Stimulated activated CD4-positive, alpha-beta T cell treated with anti-CD3 and anti-CD28 coated beads, Interleukin-2, amount 100 ng/mL, for 24 hours (primary cell): ENCODE data around the gene MYOF.
A peak's percentile ranks its signal among the peaks of the same experiment; 100 is the strongest.
"Not testable (repeated sequence)": the region's sequence is repeated elsewhere in the genome, so short reads cannot be mapped to it uniquely, and the experiment has no call there.

Experiments used
- DNase-seq, 2 donors: peaks; one replicate each; pipeline ENCODE4 v3.0.0-alpha.2; 2020

MYOF gene

GRCh38 chr10:93386631-93387369, 95.3 kb downstream of the MYOF start:
- no peak for DNase-seq

DNA sequence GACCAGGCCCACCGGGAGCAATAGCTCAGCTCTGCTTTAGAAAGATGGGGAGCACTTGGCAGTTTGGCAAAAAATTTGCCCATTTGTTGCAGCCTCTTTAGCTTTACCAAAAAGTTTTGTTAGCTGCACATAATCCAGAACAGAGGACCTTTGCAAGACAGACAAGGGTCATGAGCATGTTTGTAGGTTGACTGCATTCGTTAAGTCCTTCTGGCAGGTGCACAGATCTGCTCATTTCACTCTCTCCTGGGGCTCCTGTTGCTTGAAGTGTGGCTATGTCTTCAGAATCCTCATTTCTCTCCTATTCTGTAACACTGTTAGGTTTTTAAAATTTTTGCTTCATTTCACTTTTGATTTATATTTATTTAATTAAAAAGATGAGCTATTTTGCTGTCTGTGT, 96.8 kb downstream of the MYOF start:
- DNase-seq = no peak

DNA sequence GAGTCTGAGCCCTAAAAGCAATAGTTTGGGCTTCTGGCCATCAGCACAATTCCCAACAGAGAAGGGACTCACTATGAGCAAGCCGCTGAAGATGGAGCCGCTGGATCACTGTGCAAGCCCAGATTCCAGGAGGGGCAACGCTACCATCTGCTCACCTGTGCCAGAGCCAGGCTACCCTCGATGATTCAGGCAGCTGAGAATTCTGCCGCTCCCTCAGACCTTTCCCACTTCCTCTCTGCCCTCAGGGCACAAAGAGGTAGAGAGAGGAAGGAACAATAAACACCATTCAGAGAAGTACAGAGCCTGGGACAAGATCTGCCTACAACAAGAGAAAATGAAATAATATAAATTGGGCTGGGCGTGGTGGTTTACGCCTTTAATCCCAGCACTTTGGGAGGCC, 98.1 kb downstream of the MYOF start:
- no peak for DNase-seq

- no peak for DNase-seq
Observed at GRCh38 chr10:93383562-93383981, 98.6 kb downstream of the MYOF start.

DNA sequence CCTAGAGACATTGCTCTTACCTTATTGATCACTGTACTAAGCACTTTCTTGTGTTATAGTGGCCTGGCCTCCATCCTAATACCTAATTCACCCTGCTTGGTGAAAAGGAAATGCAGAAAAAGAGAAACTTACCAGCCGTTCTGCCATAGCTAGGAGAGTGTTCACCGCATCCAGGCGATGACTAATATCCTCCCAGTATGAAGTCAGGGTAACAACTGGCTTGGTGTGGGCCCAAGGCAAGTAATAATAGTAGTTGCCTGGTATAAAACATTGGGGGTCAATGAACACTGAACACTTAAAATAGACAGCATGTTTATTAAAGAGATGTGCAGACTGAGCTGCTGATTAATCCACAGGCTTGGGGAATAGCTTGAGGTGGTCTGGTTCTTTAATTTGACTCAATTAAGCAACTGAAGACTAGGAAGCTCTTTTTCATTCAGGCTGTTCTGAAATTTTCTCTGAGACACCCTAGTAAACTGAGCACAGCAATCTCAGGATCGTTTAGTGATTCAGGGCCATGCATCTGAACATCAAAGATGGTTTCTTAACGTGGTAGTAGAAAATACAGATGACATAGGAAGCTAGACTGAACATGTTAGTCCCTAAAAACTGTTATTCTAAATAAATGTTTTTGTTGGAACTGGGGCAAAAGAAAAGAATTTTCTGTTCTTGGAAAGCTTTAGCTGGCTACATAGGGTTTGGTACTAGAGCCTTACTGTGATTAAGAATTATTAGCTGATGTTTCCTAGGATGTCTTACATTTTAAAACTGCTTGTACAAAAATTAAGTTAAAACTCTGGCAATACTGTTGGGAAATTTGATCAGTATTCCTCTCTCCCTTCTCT, 102.2 kb downstream of the MYOF start:
- DNase-seq = peak; percentile 46 to 53

DNA sequence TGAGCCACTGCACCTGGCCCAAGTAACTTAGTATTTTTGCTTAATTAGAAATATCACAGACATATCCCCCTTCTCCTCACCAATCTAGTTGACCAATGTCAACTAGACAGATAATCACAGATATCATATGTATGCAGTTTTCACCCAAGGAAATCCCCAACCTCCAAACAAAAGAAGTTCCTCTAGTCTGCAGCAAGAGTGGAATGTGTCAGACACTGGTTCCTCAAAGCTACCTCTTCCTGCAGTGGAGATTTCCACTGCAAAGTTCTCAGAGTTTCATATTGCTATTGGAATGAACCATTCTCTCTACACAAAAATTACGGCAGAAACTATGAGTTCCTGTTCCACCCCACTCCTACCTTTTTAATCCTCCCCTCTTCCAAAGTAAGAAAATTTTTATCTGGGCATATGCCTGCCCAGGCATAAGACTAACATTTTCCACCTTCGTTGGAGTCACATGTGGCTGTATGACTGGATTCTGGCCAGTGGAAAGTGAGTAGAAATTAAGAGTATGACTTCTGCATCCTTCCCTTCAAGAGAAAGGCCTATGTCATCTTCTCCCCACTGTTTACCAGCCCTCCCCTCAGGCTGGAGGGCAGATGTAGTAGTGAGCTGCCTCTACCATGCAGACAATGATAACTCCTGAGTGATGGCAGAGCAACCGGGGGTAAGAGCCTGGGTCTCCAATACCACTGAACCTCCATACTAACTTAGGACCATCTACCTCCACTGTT, 103.0 kb downstream of the MYOF start:
- peak; percentile 21 to 34 for DNase-seq

- no peak for DNase-seq
Observed at GRCh38 chr10:93378039-93378438, 104.1 kb downstream of the MYOF start.

GRCh38 chr10:93376372-93377293, 105.5 kb downstream of the MYOF start:
- DNase-seq = peak in 1 of 2 donors; percentile 48

DNA sequence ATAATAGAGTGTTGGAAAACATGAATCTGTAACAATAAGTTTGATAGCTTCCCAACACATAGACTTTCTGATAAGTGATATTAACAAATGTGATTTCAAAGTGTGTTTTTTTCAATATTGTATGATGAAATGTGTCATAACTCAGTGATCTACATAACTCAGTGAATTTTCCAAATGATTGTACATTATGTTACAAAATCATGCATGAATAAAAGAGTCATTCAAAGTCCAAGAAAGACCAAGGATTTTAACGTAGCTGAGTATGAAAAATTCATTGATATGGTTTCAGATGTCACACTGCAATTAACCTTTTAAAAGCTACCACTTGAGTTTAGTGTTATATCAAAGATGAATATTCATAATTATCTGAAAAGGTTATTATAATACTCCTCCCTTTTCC, 111.2 kb downstream of the MYOF start:
- DNase-seq = no peak

GRCh38 chr10:93369588-93370164, 112.5 kb downstream of the MYOF start:
- no peak for DNase-seq

DNA sequence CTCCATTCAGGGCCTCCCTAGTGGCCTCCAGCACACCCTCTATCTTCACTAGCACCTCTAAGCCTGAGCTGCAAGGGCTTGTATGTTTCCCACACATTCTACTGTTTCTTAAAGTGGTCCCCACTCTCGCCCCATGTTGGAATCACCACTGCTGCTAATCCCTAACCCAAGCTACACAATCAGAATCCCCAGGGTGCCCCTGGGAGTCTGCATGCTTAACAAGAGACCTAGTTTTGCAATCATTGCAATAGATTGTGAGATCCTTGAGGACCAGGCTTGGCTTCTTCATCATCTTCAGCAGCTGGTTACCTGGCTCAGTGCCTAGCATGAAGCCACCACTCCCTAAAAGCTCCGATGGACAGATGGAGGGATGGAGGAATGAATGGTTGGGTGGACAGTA, 113.9 kb downstream of the MYOF start:
- DNase-seq = no peak

- no peak for DNase-seq
Observed at GRCh38 chr10:93367664-93368063, 114.5 kb downstream of the MYOF start.

- no peak for DNase-seq
Observed at GRCh38 chr10:93364966-93365365, 117.2 kb downstream of the MYOF start.

- no peak for DNase-seq
Observed at GRCh38 chr10:93363891-93364648, 118.1 kb downstream of the MYOF start.

GRCh38 chr10:93358398-93358797, 123.7 kb downstream of the MYOF start:
- not testable (repeated sequence) for DNase-seq

DNA sequence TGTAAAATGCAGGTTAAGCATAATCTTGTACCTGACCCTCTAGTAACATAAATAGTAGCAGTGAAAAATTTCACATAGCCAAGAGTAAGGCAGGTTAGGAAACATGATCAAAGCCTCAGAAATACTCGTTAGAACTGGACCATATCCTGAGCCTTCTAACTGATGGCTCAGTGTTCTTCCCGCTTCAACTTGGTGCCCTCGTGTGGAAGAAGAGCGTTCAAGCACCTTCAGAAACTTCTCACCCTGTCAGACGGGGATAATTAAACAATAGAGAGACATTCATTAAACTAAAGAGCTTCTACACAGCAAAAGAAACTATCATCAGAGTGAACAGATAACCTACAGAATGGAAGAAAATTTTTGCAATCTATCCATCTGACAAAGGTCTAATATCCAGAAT, 124.5 kb downstream of the MYOF start:
- no peak for DNase-seq

GRCh38 chr10:93356516-93356915, 125.6 kb downstream of the MYOF start:
- DNase-seq = no peak

DNA sequence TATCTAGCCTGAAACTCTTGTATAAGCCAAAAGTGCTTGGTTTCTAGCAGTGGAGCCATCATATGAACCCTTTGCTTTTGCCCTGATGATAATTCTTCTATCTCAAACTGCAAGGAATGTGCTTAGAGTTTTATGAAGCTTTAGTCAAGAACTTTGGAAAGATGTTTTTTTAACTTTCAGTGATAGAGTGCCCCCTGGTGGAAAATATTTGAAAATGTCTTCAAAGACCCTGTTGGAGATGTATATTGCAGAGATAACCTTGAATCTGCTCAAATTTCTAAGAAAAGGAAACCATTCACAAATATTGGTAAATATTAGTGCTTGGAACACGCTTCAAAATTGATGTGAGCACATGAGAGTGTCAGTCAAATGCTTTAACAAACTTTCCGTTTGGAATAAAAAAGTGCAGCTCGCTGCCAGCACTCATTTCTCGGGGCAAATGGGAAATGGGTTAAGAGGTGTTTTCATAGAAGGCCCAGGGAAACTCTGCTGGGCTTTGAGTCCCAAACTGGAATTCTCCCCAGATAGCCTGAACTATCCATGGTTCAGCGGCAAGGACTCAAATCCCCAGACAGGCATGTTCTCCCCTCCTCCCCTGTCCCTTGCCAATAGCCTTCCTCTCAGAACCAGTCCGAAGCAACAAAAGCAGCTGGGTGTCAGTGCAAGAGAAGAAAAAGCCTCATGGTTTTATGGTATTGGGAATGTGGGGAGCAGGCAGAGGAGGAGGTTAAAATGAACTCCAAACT, 129.3 kb downstream of the MYOF start:
- no peak for DNase-seq

GRCh38 chr10:93346694-93347093, 135.4 kb downstream of the MYOF start:
- no peak for DNase-seq

- DNase-seq = no peak
Observed at GRCh38 chr10:93346108-93346507, 136.0 kb downstream of the MYOF start.
